Limb (tissue), 2 donors: ENCODE measurements around the gene OPN5.
A peak's percentile ranks its signal among the peaks of the same experiment; 100 is the strongest.
"Not testable (repeated sequence)": the region's sequence is repeated elsewhere in the genome, so short reads cannot be mapped to it uniquely, and the experiment has no call there.

Experiments used
- DNase-seq, 2 donors: peaks; one replicate each; pipeline ENCODE4 v3.0.0-alpha.2; 2016; ENCODE audit errors: extremely low spot score in 2 of 2

Gene OPN5, protein sequence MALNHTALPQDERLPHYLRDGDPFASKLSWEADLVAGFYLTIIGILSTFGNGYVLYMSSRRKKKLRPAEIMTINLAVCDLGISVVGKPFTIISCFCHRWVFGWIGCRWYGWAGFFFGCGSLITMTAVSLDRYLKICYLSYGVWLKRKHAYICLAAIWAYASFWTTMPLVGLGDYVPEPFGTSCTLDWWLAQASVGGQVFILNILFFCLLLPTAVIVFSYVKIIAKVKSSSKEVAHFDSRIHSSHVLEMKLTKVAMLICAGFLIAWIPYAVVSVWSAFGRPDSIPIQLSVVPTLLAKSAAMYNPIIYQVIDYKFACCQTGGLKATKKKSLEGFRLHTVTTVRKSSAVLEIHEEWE

DNA sequence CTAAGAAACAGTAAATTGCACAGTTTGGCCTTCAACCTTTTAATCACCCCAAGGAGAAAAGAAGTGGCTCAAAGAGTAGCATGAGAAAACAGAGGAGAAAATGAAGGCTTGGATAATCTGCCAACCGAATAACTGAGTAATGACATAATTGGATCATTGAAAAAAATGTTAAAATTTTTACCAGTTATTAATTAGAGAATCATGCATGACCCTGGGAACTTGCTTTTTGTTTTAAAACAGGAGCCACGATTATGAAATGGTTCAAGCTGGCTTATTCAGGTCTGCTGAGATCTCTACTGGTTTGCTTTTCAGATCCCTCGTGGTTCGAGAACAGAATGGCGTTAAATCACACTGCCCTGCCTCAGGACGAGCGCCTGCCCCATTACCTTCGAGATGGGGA lies at the start of gene OPN5:
Gene OPN5, plus strand, starts transcription at position 301 of the 400 bp plus-strand sequence. Its CDS starts 35 bp downstream, at position 336.
- no peak for DNase-seq

DNA sequence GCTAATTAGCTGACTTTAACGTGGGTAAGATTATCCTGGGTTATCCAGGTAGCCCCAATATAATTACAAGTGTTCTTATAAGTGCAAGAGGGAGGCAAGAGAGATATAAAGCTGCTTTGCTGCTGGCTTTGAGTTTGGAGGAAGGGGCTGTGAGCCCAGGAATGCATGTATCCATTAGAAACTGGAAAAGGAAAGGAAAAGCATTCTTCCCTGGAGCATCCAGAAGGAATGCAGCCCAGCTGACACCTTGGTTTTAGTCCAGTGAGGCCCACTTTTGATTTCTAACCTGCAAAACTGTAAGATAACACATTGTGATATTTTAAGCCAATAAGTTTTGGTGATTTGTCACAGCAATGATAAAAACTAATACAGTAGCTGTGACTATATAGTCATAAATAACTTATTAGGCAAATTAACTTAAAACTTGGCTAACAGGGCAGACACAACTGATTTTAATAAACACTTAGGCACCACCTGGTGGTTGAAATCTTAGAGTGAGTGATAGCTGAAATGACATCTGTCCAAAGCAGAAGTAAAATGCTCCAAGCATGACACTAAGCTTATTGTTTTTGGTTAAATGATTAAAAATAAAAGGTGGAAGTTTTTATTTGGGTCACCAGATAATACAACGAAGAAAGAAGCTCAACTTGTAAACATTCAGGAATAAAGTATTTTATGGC lies 47.8 kb upstream of the OPN5 start:
- no peak for DNase-seq

DNA sequence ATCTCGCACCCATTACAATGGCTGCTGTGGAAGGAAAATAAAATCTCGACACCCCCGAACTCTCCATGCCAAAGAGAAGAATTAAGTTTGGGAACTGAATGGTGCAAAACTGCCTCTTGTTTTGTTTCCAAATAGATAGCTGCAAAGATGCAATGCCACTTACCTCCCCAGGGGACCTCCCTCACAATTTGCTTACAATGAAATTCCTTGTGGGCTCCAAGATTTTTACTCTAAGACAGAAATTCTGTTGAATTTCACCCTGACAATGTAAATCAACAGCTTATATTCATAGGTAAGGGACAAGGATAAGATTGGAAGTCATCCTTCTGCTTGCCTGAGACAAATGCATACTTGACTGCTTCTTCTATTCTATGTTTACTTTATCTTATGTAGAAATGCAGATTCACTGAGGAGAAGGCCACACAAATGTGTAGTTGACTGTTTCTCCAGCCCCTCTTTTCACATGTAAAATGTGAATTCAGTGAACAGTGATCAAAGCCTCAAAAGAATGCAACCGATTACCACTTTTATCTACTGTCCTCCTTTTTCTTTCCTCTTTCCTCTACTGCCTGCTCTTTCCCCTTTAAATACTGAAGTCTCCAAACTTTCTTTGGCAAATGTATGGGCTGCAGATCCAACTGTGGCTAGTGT lies 46.9 kb upstream of the OPN5 start:
- no peak for DNase-seq

DNA sequence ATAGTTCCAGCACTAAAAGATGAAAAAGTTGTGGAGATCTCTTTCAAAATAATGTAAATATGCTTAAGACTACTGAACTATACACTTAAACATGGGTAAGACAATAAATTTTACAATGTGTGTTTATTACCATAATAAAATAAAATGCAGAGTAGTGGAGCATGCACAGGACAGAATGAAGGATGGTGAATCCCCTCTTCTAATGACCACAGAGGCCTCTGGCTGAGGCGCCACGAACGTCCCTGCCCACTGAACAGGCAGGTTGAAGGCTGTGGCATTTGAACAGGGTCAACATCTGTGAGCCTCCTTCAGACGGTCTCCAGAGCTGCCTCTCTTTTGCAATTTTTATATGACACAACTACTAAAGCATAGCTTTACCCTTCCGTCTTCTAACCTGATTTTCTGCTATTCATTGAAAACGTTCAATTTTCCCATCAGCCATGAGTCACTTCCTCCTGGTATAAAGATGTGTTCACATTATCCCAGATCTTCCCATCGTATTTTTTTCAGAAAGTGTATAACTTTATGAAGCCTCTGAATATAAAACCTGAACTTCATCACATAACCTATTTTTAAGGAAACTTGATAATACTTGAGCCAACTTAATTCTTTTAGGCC lies 45.6 kb upstream of the OPN5 start:
- DNase-seq, result no peak

DNA sequence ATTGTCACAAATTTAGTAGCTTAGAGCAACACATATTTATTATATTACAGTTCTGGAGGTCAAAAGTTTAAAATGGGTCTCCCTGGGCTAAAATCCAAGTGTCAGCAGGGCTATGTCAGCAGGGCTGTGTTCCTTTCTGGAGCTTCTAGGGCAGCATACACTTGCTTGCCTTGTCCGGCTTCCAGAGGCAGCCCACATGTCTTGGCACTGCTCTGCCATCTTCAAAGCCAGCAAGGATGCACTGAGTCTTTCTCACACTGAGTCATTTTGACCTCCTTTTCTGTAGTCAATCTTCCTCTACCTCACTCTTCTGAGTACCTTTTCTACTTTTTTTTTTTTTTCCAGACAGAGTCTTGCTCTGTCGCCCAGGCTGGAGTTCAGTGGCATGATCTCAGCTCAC lies 44.4 kb upstream of the OPN5 start:
- DNase-seq, result no peak

DNA sequence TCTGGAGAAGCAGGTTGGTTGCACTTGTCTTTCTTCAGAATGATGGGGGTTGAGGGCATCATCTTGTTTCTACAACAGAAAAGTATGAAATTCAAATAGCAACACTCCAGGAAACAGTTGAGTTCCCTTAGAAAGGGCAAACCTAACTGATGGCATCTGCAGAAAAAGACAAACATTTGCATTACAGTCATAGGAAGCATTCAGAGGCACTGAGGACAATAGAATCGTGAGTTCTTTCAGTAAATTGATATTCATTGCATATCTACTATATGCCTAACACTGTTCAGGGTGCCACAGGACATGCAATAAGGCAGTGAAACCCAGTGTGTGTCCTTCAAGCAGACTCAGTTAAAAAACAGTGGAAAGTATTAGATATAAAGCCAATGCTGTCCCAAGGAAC lies 41.1 kb upstream of the OPN5 start:
- no peak for DNase-seq

DNA sequence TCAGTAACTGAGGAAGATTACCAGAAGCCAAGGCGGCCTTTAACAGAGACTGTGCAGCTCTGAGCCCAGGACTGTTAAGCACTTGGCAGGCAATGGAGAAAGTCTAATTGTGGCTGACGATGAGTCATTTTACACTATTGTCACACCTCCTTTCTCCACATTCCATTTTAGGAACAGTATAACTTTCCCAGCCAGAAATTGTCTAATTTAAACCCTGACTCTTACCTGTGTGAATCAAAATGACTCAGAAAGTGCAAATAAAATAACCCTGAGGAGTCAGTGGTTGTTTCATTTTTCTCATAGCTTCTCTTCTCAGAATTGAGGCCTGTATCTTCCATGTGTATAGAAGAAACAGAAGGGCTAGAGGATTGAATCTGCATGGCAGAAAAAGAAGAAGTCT lies 40.0 kb upstream of the OPN5 start:
- no peak for DNase-seq

DNA sequence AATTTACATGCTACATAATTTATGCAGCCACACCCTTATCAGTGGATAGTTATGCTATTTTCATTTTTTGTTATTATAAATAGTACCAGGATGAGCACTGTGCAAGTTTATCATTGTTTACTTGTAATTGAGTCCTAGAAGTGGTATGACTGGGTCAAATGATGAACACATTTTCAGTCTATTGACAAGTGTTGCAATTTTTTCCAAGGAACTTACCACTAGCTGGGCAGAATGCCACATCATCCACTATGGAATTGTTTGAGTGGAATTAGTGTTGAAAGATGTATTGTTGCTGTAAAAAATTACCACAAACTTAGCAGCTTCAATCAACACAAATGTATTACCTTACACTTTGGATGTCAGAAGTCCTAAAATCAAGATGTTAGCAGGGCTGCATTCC lies 38.1 kb upstream of the OPN5 start:
- no peak for DNase-seq

DNA sequence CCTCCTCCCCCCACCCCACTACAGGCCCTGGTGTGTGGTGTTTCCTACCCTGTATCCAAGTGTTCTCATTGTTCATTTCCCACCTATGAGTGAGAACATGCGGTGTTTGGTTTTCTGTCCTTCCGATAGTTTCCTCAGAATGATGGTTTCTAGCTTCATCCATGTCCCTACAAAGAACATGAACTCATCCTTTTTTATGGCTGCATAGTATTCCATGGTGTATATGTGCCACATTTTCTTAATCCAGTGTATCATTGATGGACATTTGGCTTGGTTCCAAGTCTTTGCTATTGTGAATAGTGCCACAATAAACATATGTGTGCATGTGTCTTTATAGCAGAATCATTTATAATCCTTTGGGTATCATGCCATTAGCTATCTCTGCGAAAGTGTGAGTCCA lies 36.6 kb upstream of the OPN5 start:
- DNase-seq, result not testable (repeated sequence)

DNA sequence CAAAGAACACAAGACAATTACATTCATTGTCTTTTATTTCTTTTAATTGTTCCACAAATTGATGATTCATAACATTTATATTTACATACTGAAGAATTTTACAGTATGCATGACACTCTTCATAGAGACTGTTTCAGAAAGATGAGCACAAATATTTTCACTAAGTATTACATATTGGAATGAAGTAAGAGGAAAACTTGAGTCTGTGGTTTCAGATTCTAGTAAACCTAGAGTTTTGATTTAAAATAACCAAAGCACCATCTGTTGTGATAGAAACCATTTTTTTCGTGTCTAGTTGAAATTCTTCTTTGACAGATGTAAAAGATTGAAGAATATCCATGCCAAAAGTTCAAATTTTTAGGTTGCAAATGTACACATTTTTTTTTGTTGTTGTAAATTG lies 32.1 kb upstream of the OPN5 start:
- no peak for DNase-seq

DNA sequence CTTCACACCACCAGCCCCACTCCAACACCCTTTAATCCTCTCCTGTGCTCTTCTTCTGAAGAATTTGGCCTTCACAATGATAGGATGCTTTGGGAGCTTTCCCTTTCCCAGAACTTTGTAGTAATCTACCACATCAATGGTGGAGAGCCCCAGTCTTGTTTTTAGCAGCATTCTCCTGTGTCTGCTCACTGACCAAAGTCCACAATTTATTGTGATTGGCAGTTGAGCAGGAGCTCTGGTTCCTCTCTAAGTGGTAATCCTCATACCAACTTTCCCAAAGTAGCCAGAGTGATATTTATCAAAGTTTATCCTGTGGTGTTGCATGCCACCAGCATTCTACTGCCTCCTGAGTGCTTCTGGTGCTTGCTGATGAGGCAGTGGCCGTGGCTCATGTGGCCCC lies 29.0 kb upstream of the OPN5 start:
- DNase-seq, result no peak

DNA sequence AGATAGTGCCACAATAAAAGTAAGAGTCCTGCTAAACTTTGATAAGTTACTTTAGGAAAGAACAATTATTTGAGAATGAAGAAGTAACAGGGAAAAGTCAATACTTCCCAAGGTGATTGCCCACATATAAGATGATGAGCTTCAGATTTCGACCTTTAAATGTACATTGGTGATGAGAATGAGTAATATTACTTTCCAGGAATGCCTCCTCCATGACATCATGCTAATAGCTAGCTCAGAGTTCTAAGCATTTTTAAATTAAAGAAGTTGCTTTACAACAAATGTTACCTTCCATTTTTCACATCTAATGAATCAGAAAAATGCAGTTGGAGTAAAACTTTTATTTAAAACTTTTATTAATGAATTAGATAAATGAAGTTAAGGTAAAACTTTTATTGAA lies 22.5 kb upstream of the OPN5 start:
- DNase-seq, result no peak

DNA sequence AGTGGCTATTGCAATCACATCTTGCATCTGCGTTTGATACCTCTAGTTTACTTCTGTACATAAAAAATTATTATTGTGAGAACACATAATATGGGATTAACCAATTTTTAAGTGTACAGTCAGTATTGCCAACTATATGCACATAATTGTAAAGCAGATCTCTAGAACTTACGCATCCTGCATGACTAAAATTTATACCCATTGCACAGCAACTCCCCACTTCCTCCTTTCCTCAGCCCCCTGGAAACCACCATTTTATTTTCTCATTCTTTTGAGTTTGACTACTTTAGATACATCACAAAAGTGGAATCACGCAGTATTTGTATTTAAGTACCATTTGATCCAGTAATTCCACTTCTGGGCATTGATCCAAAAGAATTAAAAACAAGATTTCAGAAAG lies 19.3 kb upstream of the OPN5 start:
- no peak for DNase-seq

DNA sequence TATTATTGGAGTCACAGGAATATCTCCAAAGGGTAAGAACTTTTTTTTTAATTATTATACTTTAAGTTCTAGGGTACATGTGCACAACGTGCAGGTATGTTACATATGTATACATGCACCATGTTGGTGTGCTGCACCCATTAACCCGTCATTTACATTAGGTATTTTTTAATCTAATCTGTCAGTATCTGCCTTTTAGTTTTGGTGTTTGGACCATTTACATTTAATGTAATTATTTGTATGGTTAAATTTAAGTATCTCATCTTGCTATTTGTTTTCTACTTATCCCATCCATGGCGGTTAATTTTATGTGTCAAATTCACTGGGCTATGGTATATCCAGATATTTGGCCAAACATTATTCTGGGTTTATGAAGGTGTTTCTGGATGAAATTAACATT lies 15.4 kb upstream of the OPN5 start:
- no peak for DNase-seq

DNA sequence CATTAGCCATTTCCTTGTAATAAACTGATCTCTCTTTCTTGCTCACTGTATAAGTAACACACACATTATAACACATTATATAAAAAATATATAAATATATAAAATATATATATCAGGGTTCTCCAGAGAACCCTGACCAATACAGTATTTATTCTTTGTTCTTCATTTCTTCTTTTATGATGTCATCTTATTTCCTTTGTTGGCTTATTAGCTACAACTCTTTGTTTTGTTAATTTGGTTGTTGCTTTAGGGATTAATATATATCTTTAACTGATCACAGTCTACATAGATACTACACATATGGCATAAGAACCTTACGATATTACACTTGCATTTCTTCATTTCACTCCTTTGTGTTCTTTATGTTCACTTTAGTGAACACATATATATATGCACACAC lies 14.7 kb upstream of the OPN5 start:
- no peak for DNase-seq

DNA sequence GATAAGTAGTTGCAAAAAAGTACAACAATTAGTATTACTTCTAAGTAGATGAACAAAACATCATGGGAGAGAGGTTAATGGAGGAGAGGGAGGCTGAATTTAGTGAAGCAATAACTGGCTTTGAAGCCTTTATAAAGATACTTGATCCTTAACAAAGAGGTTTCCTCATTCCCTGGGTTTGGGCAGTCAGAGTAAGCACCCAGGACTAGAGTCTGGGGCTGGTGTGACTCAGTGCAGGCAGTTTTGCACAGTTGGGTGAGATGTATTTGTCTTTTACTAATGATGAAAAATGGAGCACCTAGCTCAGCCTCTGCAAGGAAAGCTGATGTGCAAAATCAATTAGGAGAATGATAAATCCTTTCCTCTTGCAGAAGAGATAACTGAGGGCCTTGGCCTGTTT lies 11.8 kb upstream of the OPN5 start:
- no peak for DNase-seq

DNA sequence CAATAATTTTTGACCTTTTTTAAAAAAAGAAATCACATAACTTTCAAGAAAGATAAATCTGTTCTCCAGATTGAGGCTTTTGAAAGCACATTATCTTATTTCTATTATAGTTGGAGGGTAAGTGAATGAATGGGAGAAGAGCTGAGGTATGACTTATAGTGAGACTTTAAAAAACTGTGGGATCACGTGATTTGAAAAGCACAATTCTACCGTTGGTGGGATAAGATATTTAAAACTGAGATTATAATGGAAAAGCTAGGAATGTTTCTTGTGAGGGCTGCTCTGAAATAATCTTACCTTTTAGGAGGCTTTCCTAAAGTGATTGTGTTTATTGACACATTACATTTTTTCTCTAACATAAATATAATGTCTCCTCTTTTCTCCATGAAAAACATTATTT lies 9.5 kb upstream of the OPN5 start:
- no peak for DNase-seq

DNA sequence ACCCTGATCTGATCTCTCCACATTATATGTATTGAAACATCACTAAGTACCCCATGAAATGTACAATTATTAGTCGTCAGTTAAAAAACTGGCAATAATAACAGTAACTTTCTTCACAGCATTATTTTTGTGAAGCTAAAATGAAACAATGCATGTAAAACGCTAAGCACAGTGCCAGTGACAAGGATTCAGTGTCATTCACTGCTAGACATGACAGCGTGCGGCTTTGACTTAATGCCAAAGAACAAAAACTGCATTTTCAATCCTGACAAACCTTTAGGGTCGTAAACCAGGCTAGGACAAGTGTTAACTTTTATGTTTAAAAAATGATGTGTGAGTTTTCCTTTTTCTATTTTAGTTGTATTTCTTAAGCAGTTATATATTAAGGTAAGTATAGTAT lies 8.8 kb upstream of the OPN5 start:
- DNase-seq, result no peak

DNA sequence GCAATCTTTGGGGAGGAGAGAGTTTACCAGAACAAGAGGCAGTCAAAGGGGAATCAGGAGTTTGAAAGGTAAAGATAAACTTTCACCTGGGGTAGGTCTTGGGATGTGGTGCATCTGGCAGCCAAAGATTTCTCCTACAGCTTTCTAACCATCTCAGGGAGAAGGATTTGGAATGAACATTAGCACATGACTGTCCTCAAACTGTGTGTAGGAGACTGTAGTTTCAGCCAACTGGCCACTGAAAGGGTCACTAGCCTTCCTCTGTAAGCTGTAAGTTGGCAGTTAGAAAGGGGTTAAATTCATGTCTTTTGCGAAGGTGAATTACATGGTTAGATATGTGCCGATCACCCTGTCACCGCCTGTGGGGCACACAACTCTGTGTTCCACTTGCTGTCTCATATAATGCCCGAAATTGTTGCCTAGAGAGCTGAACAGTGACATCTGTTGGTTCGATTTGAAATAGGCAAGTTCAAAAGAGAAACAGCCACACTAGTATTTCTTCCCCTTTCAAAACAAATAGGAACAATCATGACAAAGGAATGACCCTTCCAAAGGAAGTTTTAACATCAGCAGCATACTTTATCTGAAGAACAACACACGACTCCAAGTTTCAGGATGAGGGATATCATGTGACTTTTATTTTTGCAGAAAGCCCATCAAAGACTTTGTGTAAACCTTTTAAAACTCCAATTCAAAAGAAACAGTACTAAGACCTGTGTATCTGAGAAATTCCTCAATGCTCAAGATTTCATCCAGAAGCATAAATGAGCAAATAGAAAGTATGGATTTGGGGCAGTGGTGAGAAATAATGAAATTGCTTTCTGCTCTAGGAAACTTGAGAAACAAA lies 1.1 kb upstream of the OPN5 start:
- DNase-seq, result peak in 1 of 2 donors; percentile 57

DNA sequence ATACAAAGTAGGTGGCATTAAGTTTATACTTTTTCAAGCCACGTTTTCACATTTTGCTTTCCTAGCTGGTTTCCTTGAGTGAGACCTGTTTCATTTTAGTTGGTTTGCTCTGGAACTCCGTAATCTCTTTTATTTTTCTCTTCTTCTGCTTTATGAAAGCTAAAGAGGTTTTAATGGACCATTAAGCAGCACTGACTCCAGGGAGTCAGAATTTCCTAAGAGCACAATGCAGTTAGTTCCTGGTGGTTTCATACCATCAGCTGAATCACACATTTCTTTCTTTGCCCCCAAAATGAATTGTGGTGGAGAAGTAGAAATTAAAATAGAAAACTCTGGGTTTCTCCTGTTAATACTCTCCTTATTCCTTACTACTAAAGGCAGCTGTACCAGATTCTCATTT lies 3.4 kb downstream of the OPN5 start:
- no peak for DNase-seq
